Right lobe of liver (tissue), 6 donors: Measurements from ENCODE around the gene SCYL2. TPM values are rescaled to one million over a fixed set of nuclear protein-coding genes. Genes with fewer than 3 reads are reported as not detected.
"Not testable (repeated sequence)": the region's sequence is repeated elsewhere in the genome, so short reads cannot be mapped to it uniquely, and the experiment has no call there.

Experiments used
- ATAC-seq, 4 donors: fragments of 200-7000 bp; cut with Tn5 transposase; one replicate each; pipeline ENCODE4 v1.9.1; 2020; ENCODE audit warnings: mild to moderate bottlenecking in 4 of 4, moderate library complexity in 4 of 4
- DNase-seq, 3 donors: peaks; one replicate each; pipeline ENCODE4 v3.0.0-alpha.2; 2020
- H3K27ac ChIP-seq, 3 donors: fragments of 200-600 bp; one replicate each; pipeline ENCODE4 v1.8.0; 2022
- H3K27me3 ChIP-seq, 2 donors: fragments of 200-600 bp; one replicate each; pipeline ENCODE4 v1.8.0; 2022
- H3K36me3 ChIP-seq, 4 donors: fragments of 200-600 bp; sonication (generic) in 1 of 4; one replicate each; pipeline versions ENCODE4 v1.5.1 to v1.8.0; 2017 to 2022; ENCODE audit warnings: control low read depth in 1 of 4
- H3K4me1 ChIP-seq, 4 donors: fragments of 200-600 bp; sonication (generic) in 1 of 4; one replicate each; pipeline versions ENCODE4 v1.5.1 to v1.8.0; 2017 to 2022; ENCODE audit warnings: control low read depth in 1 of 4
- H3K4me3 ChIP-seq, 3 donors: fragments of 200-600 bp; one replicate each; pipeline ENCODE4 v1.8.0; 2022
- H3K9me3 ChIP-seq, 4 donors: fragments of 200-600 bp; sonication (generic) in 1 of 4; one replicate each; pipeline versions ENCODE4 v1.5.1 to v1.8.0; 2017 to 2022; ENCODE audit warnings: control low read depth in 1 of 4
- CTCF ChIP-seq, 4 donors: fragments of 200-600 bp in 3 of 4; fragments of 450-650 bp in 1 of 4; IDR thresholded peaks; one replicate each; pipeline versions ENCODE4 v1.5.1 to v1.8.0; 2016 to 2022; ENCODE audit warnings: antibody characterized with exemption in 4 of 4, mild to moderate bottlenecking in 2 of 4
- POLR2A ChIP-seq: fragments of 450-650 bp; IDR thresholded peaks from one replicate; pipeline ENCODE4 v1.6.1; 2017; ENCODE audit warnings: antibody characterized with exemption, mild to moderate bottlenecking
- WGBS: methylation state at CpG from one replicate; pipeline ENCODE4 v1.1.6; 2018; ENCODE audit warnings: low coverage, low lambda C conversion rate; ENCODE audit not compliant: insufficient coverage; ENCODE audit errors: missing lambda C conversion rate; 5-methylcytosine and 5-hydroxymethylcytosine counted together
- intact Hi-C, 2 donors: fragments of 100-400 bp; cut with DNase I; formaldehyde crosslinking; loops; one replicate each; pipeline versions ENCODE4 v1.11.2 to v1.14.1; 2022
- total RNA-seq, 6 experiments: library from RNA; depleted of rRNA in 2 of 6; stranded (reverse); fragments of >200 nt in 2 of 6; fragmentation: NEBNext Ultra II Directional in 3 of 6; extraction: Animal tissue kit (Norgen Biotek cat#: 25700) in 3 of 6; gene quantifications; one replicate each; pipeline versions ENCODE4 v1.1.0 to v1.2.4, GENCODE V29; 2016 to 2023
- donor health status: DM: no; HTN: yes; CAD: no.
- donor health status: DM: no; HTN: no; CAD: no.
- donor health status: DM: no; HTN: no; CAD: no.
- donor health status: DM: no; HTN: yes; CAD: no.
- donor health status: DM: no; HTN: yes; CAD: no.

Gene SCYL2
- total RNA-seq, 6 experiments from 2014 or later = 17.9 to 34.1 (median 28.0) TPM

GRCh38 chr12:100337727-100338126 lies 70.8 kb downstream of the SCYL2 start:
- Histone ChIP-seq H3K36me3 (peaks cover 0 to 16% (median 4%) of the 10 kb centered on the region in 4 donors), H3K27ac (peak overlapping the region in 2 of 3 donors; percentile 47 to 54), H3K4me3 (no peak overlapping the region), H3K27me3 (no peaks in the 10 kb centered on the region), H3K9me3 (no peaks in the 10 kb centered on the region), H3K4me1 (peaks cover 0 to 17% (median 0%) of the 10 kb centered on the region in 4 donors)
- ATAC-seq (peak; percentile 96 to 99 (median 98)), DNase-seq (peak in 1 of 3 donors; percentile 70)
- TF ChIP-seq POLR2A (no peak), CTCF (IDR thresholded peaks at IDR 0.05) (no peak)
- intact Hi-C loops = no loop called here

- intact Hi-C loops = no loop called here
- ATAC-seq = no peak
- no peak for DNase-seq
- Histone ChIP-seq H3K27me3 (no peaks in the 10 kb centered on the region), H3K27ac (no peak overlapping the region), H3K4me3 (no peak overlapping the region), H3K9me3 (no peaks in the 10 kb centered on the region), H3K36me3 (peaks cover 0 to 8% (median 4%) of the 10 kb centered on the region in 4 donors), H3K4me1 (peaks cover 0 to 17% (median 0%) of the 10 kb centered on the region in 4 donors)
- TF ChIP-seq CTCF (IDR thresholded peaks at IDR 0.05) = no peak
- TF ChIP-seq POLR2A = no peak
These were observed 72.1 kb downstream of the SCYL2 start for GRCh38 chr12:100339071-100339470.

- H3K27me3 ChIP-seq, ATAC-seq, H3K4me3 ChIP-seq, DNase-seq, intact Hi-C loops, H3K9me3 ChIP-seq, H3K36me3 ChIP-seq, H3K27ac ChIP-seq, H3K4me1 ChIP-seq: not testable (repeated sequence)
- 94% methylated on average over 2 of the region's 2 CpGs for WGBS
These were observed 75.9 kb downstream of the SCYL2 start for GRCh38 chr12:100342897-100343296.

GRCh38 chr12:100344351-100344750 lies 77.4 kb downstream of the SCYL2 start:
- H3K27me3 ChIP-seq, H3K4me3 ChIP-seq, H3K9me3 ChIP-seq, H3K27ac ChIP-seq, DNase-seq, ATAC-seq, intact Hi-C loops, H3K4me1 ChIP-seq, H3K36me3 ChIP-seq: not testable (repeated sequence)
- WGBS = 83% methylated on average over 14 of the region's 18 CpGs

- no peak for DNase-seq
- WGBS = 60% methylated on average over 1 of the region's 1 CpG
- Histone ChIP-seq H3K9me3 (no peaks in the 10 kb centered on the region), H3K4me3 (no peak overlapping the region), H3K27ac (no peak overlapping the region), H3K27me3 (no peaks in the 10 kb centered on the region), H3K4me1 (no peaks in the 10 kb centered on the region), H3K36me3 (no peaks in the 10 kb centered on the region)
- TF ChIP-seq POLR2A (no peak), CTCF (IDR thresholded peaks at IDR 0.05) (no peak)
- ATAC-seq = peak in 1 of 4 donors; percentile 31
- intact Hi-C loops = no loop called here
These were observed 78.2 kb downstream of the SCYL2 start for GRCh38 chr12:100345020-100345767.
